Measurements from ENCODE around the gene FERD3L. TPM values are rescaled to one million over a fixed set of nuclear protein-coding genes. Genes with fewer than 3 reads are reported as not detected.

Gene FERD3L, protein sequence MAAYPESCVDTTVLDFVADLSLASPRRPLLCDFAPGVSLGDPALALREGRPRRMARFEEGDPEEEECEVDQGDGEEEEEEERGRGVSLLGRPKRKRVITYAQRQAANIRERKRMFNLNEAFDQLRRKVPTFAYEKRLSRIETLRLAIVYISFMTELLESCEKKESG
- total RNA-seq: not detected

DNA sequence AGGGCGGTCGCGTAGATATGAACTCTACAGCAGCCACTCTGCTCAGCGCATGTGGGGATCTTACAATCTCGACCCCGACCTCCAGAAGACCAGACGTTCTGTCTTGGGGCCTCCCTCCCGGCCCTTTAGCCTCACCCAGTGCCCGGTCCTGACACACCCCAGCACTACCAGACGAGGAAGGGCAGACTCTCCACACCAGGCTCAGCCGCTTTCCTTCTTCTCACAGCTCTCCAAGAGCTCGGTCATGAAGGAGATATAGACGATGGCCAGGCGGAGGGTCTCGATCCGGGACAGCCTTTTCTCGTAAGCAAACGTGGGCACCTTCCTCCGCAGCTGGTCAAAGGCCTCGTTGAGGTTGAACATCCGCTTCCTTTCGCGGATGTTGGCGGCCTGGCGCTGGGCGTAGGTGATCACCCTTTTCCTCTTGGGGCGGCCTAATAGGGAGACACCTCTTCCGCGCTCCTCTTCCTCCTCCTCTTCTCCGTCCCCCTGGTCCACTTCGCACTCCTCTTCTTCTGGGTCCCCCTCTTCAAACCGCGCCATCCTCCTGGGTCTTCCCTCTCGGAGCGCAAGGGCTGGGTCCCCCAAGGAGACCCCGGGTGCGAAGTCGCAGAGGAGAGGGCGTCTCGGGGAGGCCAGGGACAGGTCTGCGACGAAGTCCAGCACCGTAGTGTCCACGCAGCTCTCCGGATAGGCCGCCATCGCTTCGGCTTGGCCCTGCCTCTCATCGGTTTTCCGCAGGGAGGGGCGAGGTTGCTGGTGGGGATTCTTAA, at the start of gene FERD3L:
FERD3L (minus strand) TSS at position 761 of the 773 bp plus-strand sequence; CDS start at position 702, 59 bp downstream.

DNA sequence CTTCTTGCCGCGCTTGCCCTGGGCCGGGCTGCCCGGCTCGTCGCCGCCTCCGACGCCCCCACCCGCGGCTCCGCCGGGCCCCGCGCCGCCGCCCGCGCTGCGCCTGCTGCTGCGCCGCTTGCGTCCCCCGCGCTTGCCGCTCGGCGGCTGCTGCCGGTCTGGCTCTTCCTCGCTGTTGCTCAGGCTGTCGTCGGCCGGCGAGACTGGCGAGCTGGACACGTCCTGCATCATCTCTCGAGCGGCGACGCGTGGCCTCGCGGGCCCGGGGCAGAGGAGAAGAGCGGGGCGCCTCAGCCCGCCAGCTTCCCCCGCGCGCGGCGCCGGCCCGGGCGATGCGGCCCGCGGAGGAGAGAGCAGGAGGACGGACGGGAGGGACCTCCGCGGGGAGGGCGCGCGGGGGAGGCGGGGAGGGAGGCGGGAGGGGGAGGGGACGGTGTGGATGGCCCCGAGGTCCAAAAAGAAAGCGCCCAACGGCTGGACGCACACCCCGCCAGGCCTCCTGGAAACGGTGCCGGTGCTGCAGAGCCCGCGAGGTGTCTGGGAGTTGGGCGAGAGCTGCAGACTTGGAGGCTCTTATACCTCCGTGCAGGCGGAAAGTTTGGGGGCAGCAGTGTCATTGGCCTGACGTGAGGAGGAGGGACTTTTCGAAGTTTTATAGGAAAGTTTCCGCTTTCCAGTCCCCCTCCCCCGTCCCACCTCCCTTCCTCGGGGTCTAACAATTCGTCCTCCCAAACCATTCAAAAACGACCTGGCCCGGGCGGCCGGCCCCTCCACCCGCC, 27.9 kb downstream of the FERD3L start, which contains the start of gene TWIST1:
TWIST1 (minus strand) TSS at position 546 of the 779 bp plus-strand sequence; CDS start at position 231, 315 bp downstream.

Other genes with a start within 250 kb of the FERD3L start
- gene TWIST1, start 27.8 kb downstream of the FERD3L start, total RNA-seq: under 1 TPM in 1 of 2 donors, not detected in 1; under 0.01 TPM

Measured in melanocyte of skin (primary cell).